ENCODE data around the gene HPCA. TPM values are rescaled to one million over a fixed set of nuclear protein-coding genes. Genes with fewer than 3 reads are reported as not detected.

The HPCA gene
- total and polyA plus RNA-seq, 8 donors, result 0.16 to 0.61 (median 0.35) TPM; not detected in 1

- H3K4me1 ChIP-seq, result peaks cover 9 to 15% of the 10 kb centered on the region in 2 donors
- H3K36me3 ChIP-seq, result peaks cover 0 to 5% of the 10 kb centered on the region in 2 donors
- no peaks in the 10 kb centered on the region for H3K9me3 ChIP-seq
- no peak overlapping the region for H3K27ac ChIP-seq
- peaks cover 0 to 34% of the 10 kb centered on the region in 2 donors for H3K27me3 ChIP-seq
- intact Hi-C loops (cut with DNase I), result no loop called here
- no peak for ATAC-seq
- no peak for TF ChIP-seq CTCF (IDR thresholded peaks at IDR 0.05)
- no peak for DNase-seq
- H3K4me3 ChIP-seq, result no peak overlapping the region
Measured at GRCh38 chr1:32928285-32928684, 42.0 kb downstream of the HPCA start.

GRCh38 chr1:32928715-32929114 is 42.4 kb downstream of the HPCA start:
- peaks cover 0 to 6% of the 10 kb centered on the region in 2 donors for H3K36me3 ChIP-seq
- no peaks in the 10 kb centered on the region for H3K9me3 ChIP-seq
- intact Hi-C loops (cut with DNase I), result no loop called here
- H3K27me3 ChIP-seq, result peaks cover 0 to 30% of the 10 kb centered on the region in 2 donors
- DNase-seq (no peak), ATAC-seq (no peak)
- H3K4me1 ChIP-seq, result peaks cover 9 to 19% of the 10 kb centered on the region in 2 donors
- no peak overlapping the region for H3K4me3 ChIP-seq
- TF ChIP-seq CTCF (IDR thresholded peaks at IDR 0.05), result no peak
- no peak overlapping the region for H3K27ac ChIP-seq

GRCh38 chr1:32929366-32929765 is 43.1 kb downstream of the HPCA start:
- ATAC-seq (no peak), DNase-seq (no peak)
- no peak for TF ChIP-seq CTCF (IDR thresholded peaks at IDR 0.05)
- peaks cover 9 to 26% of the 10 kb centered on the region in 2 donors for H3K4me1 ChIP-seq
- H3K9me3 ChIP-seq, result no peaks in the 10 kb centered on the region
- intact Hi-C loops (cut with DNase I), result no loop called here
- peaks cover 0 to 23% of the 10 kb centered on the region in 2 donors for H3K27me3 ChIP-seq
- no peak overlapping the region for H3K4me3 ChIP-seq
- peaks cover 0 to 12% of the 10 kb centered on the region in 2 donors for H3K36me3 ChIP-seq
- no peak overlapping the region for H3K27ac ChIP-seq

GRCh38 chr1:32931760-32932159 is 45.5 kb downstream of the HPCA start:
- no peak for ATAC-seq
- H3K4me3 ChIP-seq, result no peak overlapping the region
- intact Hi-C loops (cut with DNase I), result loop anchor here in 1 of 2 donors (10.0 kb wide), 1 partner anchor 153 kb away; the partner anchor contains the start of gene AZIN2
- H3K36me3 ChIP-seq, result peaks cover 0 to 36% of the 10 kb centered on the region in 2 donors
- H3K4me1 ChIP-seq, result peaks cover 0 to 22% of the 10 kb centered on the region in 2 donors
- H3K9me3 ChIP-seq, result no peaks in the 10 kb centered on the region
- TF ChIP-seq CTCF (IDR thresholded peaks at IDR 0.05), result no peak
- H3K27ac ChIP-seq, result no peak overlapping the region
- no peaks in the 10 kb centered on the region for H3K27me3 ChIP-seq
- DNase-seq, result no peak

- DNase-seq (no peak), ATAC-seq (peak; percentile 36)
Measured at GRCh38 chr1:32933742-32934322, 47.5 kb downstream of the HPCA start.

More at GRCh38 chr1:32933742-32934322, 47.5 kb downstream of the HPCA start:
- intact Hi-C loops (cut with DNase I), result loop anchor here in 1 of 2 donors (10.0 kb wide), 1 partner anchor 151 kb away; the partner anchor contains the start of gene AZIN2
- no peak for TF ChIP-seq CTCF (IDR thresholded peaks at IDR 0.05)
- peaks cover 0 to 57% of the 10 kb centered on the region in 2 donors for H3K36me3 ChIP-seq
- no peak overlapping the region for H3K4me3 ChIP-seq
- no peaks in the 10 kb centered on the region for H3K27me3 ChIP-seq
- peak overlapping the region; percentile 45 to 49 for H3K27ac ChIP-seq
- peaks cover 0 to 32% of the 10 kb centered on the region in 2 donors for H3K4me1 ChIP-seq
- no peaks in the 10 kb centered on the region for H3K9me3 ChIP-seq

All from left lung (tissue), 10 donors.